HepG2 (cell line): ENCODE measurements around the gene DPEP3. TPM values are rescaled to one million over a fixed set of nuclear protein-coding genes. Genes with fewer than 3 reads are reported as not detected.

ENCODE experiments used
- CC2D1A ChIP-seq: sonication (generic); formaldehyde crosslinking; IDR thresholded peaks from 2 replicates; pipeline ENCODE4 v1.8.1; 2023; ENCODE audit warnings: mild to moderate bottlenecking, missing genetic modification reagents
- CCAR2 ChIP-seq: fragments of 200-400 bp; formaldehyde crosslinking; optimal IDR thresholded peaks from 2 replicates; pipeline ENCODE3; 2018; ENCODE audit warnings: low read depth, mild to moderate bottlenecking, low read length, moderate library complexity
- ETV5 ChIP-seq: IDR thresholded peaks from 2 replicates; pipeline ENCODE4 v1.6.1; 2018; ENCODE audit warnings: missing biosample characterization, missing genetic modification reagents, inconsistent platforms, borderline replicate concordance
- HMGXB3 ChIP-seq: sonication (generic); formaldehyde crosslinking; IDR thresholded peaks from 2 replicates; pipeline ENCODE4 v1.4.0; 2020; ENCODE audit warnings: missing genetic modification reagents, borderline replicate concordance
- MAFK ChIP-seq, 2 experiments: IDR thresholded peaks in 1 of 2; conservative IDR thresholded peaks in 1 of 2; 2 replicates each; pipeline ENCODE4 v1.6.1; 2011; ENCODE audit warnings: improper control_type of control experiment in 2 of 2, low read length in 2 of 2
- MXI1 ChIP-seq: IDR thresholded peaks from 3 replicates; pipeline ENCODE4 v1.6.1; 2012; ENCODE audit warnings: low read depth, low read length, inconsistent platforms, borderline replicate concordance
- SAFB2 ChIP-seq: sonication (generic); formaldehyde crosslinking; IDR thresholded peaks from 2 replicates; pipeline ENCODE4 v1.5.1; 2020; ENCODE audit warnings: missing genetic modification reagents, low read depth, mild to moderate bottlenecking, borderline replicate concordance
- STAT6 ChIP-seq: sonication (generic); formaldehyde crosslinking; IDR thresholded peaks from 2 replicates; pipeline ENCODE4 v1.4.0; 2020; ENCODE audit warnings: missing genetic modification reagents, mild to moderate bottlenecking, borderline replicate concordance
- WIZ ChIP-seq: sonication (generic); formaldehyde crosslinking; IDR thresholded peaks from 2 replicates; pipeline ENCODE4 v1.5.1; 2020; ENCODE audit warnings: mild to moderate bottlenecking, missing genetic modification reagents
- ZBTB38 ChIP-seq: sonication (generic); formaldehyde crosslinking; IDR thresholded peaks from 2 replicates; pipeline ENCODE4 v1.5.1; 2020; ENCODE audit warnings: mild to moderate bottlenecking, missing genetic modification reagents
- ZNF18 ChIP-seq: sonication (generic); formaldehyde crosslinking; IDR thresholded peaks from 2 replicates; pipeline ENCODE4 v1.8.0; 2022; ENCODE audit warnings: mild to moderate bottlenecking, missing genetic modification reagents; ENCODE audit not compliant: insufficient replicate concordance
- ZNF331 ChIP-seq: sonication (generic); formaldehyde crosslinking; IDR thresholded peaks from 2 replicates; pipeline ENCODE4 v1.4.0; 2020; ENCODE audit warnings: missing genetic modification reagents
- ZNF431 ChIP-seq: sonication (generic); formaldehyde crosslinking; IDR thresholded peaks from 2 replicates; pipeline ENCODE4 v1.9.0; 2022; ENCODE audit warnings: missing genetic modification reagents, low read depth, mild to moderate bottlenecking, borderline replicate concordance
- ZNF501 ChIP-seq: sonication (generic); formaldehyde crosslinking; IDR thresholded peaks from 2 replicates; pipeline ENCODE4 v1.5.1; 2020; ENCODE audit warnings: mild to moderate bottlenecking, moderate library complexity, missing genetic modification reagents
- ZNF550 ChIP-seq: sonication (generic); formaldehyde crosslinking; IDR thresholded peaks from 2 replicates; pipeline ENCODE4 v1.4.0; 2020; ENCODE audit warnings: mild to moderate bottlenecking, missing genetic modification reagents, borderline replicate concordance
- ZNF709 ChIP-seq: sonication (generic); formaldehyde crosslinking; IDR thresholded peaks from 2 replicates; pipeline ENCODE4 v1.5.0; 2020; ENCODE audit warnings: mild to moderate bottlenecking, missing genetic modification reagents
- ZSCAN20 ChIP-seq: sonication (generic); formaldehyde crosslinking; IDR thresholded peaks from 2 replicates; pipeline ENCODE4 v1.4.0; 2020; ENCODE audit warnings: missing genetic modification reagents, mild to moderate bottlenecking, borderline replicate concordance
- polyA plus RNA-seq, 8 experiments: library from polyadenylated mRNA; depleted of rRNA in 3 of 8; stranded (reverse) in 7 of 8; unstranded in 1 of 8; fragments of >200 nt; fragmentation: Illumina TruSeq in 4 of 8; extraction: Trizol in 4 of 8; gene quantifications; 2 replicates each; pipeline versions ENCODE4 v1.2.1 to v1.2.3, GENCODE V29; 2011 to 2016; ENCODE audit warnings: low read depth in 4 of 8, missing spikeins in 1 of 8, mixed read lengths in 1 of 8; ENCODE audit not compliant: insufficient read depth in 1 of 8
- total RNA-seq, 5 experiments: library from RNA; depleted of rRNA; stranded (reverse); fragments of >200 nt; fragmentation: Illumina TruSeq; extraction: Trizol; gene quantifications; 2 replicates each; pipeline ENCODE4 v1.2.3, GENCODE V29; 2016; ENCODE audit warnings: low read depth in 1 of 5

Gene DPEP3
- total and polyA plus RNA-seq, 2 of the 13 experiments (the other 11 are each of a cell fraction or from before 2014, with no cell fraction given) = not detected

GRCh38 chr16:67968400-67969253 is 11.7 kb downstream of the DPEP3 start, which contains the start of gene SLC12A4 (continued):
- TF ChIP-seq STAT6 = peak; percentile 88
- no peak for TF ChIP-seq WIZ
- no peak for TF ChIP-seq ZNF431 (CRISPR knock-in tag)
- TF ChIP-seq ZBTB38 (CRISPR knock-in tag) = peak; percentile 17; the same call in 1 of the 2 replicates
- no peak for TF ChIP-seq ZNF550
- no peak for TF ChIP-seq CCAR2
- no peak; the same call in 1 of the 2 replicates for TF ChIP-seq ZNF709 (CRISPR knock-in tag)
- TF ChIP-seq CC2D1A (CRISPR knock-in tag) = peak; percentile 86; the same call in 1 of the 2 replicates
- TF ChIP-seq ZNF331 (CRISPR knock-in tag) = no peak; the same call in 1 of the 2 replicates
- 0 out of 2 replicates have a peak, but pooled peaks have one; percentile 23 for TF ChIP-seq HMGXB3 (CRISPR knock-in tag)
- peak; percentile 92 for TF ChIP-seq ZNF501
- TF ChIP-seq ZSCAN20 = 0 out of 2 replicates have a peak, but pooled peaks have one; percentile 14
- no peak for TF ChIP-seq MAFK (conservative IDR thresholded peaks at IDR 0.05 in 1 of 2, IDR thresholded peaks at IDR 0.05 in 1 of 2; ENCODE audit: low read length in 2 of 2)
- TF ChIP-seq MXI1 = peak; percentile 75; the same call in 2 of the 3 replicates
- TF ChIP-seq ZNF18 (CRISPR knock-in tag) = peak; percentile 86
- peak; percentile 83 for TF ChIP-seq ETV5 (CRISPR knock-in tag)
- TF ChIP-seq SAFB2 (CRISPR knock-in tag) = no peak; the same call in 1 of the 2 replicates
